MCF 10A (cell line): Measurements from ENCODE around the gene SHOX. TPM values are rescaled to one million over a fixed set of nuclear protein-coding genes. Genes with fewer than 3 reads are reported as not detected.

ENCODE experiments used
- BruUV-seq: library from RNA; stranded (reverse); fragments of 400-500 nt; replicated peaks from 2 replicates; lab custom pipeline; 2021; lab: Mats Ljungman, UMichigan
- CTCF ChIA-PET: fragments of 300-600 bp; sonication (Branson Sonifier 250); formaldehyde crosslinking; extraction: SDS; loops from one replicate; lab custom pipeline; 2021; ENCODE audit warnings: antibody characterized with exemption, inconsistent platforms; lab: Yijun Ruan, JAX
- POLR2A ChIA-PET: fragments of 300-600, 350-650 bp; sonication (Branson Sonifier 250); formaldehyde crosslinking; extraction: SDS; loops from one replicate; lab custom pipeline; 2020; ENCODE audit warnings: antibody characterized with exemption, inconsistent platforms; lab: Yijun Ruan, JAX
- DNase-seq: peaks from one replicate; pipeline ENCODE4 v3.0.0-alpha.2; 2018; ENCODE audit not compliant: unreplicated experiment
- H3K27ac Mint-ChIP-seq: one replicate; pipeline ENCODE4 v1.8.0; 2022; ENCODE audit warnings: mild to moderate bottlenecking, low read depth, mixed read lengths; ENCODE audit not compliant: unreplicated experiment
- H3K27me3 Mint-ChIP-seq: one replicate; pipeline ENCODE4 v1.8.0; 2022; ENCODE audit warnings: mixed read lengths; ENCODE audit not compliant: insufficient read depth, unreplicated experiment
- H3K36me3 Mint-ChIP-seq: one replicate; pipeline ENCODE4 v1.8.0; 2022; ENCODE audit warnings: mild to moderate bottlenecking, moderate library complexity, mixed read lengths; ENCODE audit not compliant: insufficient read depth, unreplicated experiment
- H3K4me1 Mint-ChIP-seq: one replicate; pipeline ENCODE4 v1.8.0; 2022; ENCODE audit warnings: mixed read lengths; ENCODE audit not compliant: insufficient read depth, unreplicated experiment
- H3K4me3 Mint-ChIP-seq: one replicate; pipeline ENCODE4 v1.8.0; 2022; ENCODE audit warnings: mild to moderate bottlenecking, moderate library complexity, mixed read lengths; ENCODE audit not compliant: unreplicated experiment
- H3K9me3 Mint-ChIP-seq: one replicate; pipeline ENCODE4 v1.8.0; 2022; ENCODE audit warnings: mixed read lengths; ENCODE audit not compliant: unreplicated experiment
- CTCF ChIP-seq: fragments of 200-600 bp; IDR thresholded peaks from one replicate; pipeline ENCODE4 v1.8.0; 2022; ENCODE audit warnings: antibody characterized with exemption, mild to moderate bottlenecking; ENCODE audit not compliant: unreplicated experiment
- intact Hi-C: fragments of 100-400 bp; cut with micrococcal nuclease; formaldehyde crosslinking; loops from 2 replicates; pipeline ENCODE4 v1.14.1; 2022
- total RNA-seq: library from RNA; stranded (reverse); gene quantifications from 2 replicates; pipeline ENCODE4 v1.2.3, GENCODE V29; 2022

Gene SHOX
- total RNA-seq, 1 experiment from 2014 or later = not detected

- ChIA-PET CTCF (no interaction called here), POLR2A (no interaction called here)
- Mint-ChIP-seq H3K4me1 (no peaks in the 10 kb centered on the region), H3K4me3 (no peak overlapping the region), H3K36me3 (no peaks in the 10 kb centered on the region), H3K27me3 (no peaks in the 10 kb centered on the region), H3K27ac (no peak overlapping the region), H3K9me3 (no peaks in the 10 kb centered on the region)
- no peak for TF ChIP-seq CTCF
- no peak for DNase-seq
- intact Hi-C loops = no loop called here
- no TSS peak for BruUV-seq
Measured at GRCh38 chrX:644304-645281, 14.0 kb downstream of the SHOX start.

DNA sequence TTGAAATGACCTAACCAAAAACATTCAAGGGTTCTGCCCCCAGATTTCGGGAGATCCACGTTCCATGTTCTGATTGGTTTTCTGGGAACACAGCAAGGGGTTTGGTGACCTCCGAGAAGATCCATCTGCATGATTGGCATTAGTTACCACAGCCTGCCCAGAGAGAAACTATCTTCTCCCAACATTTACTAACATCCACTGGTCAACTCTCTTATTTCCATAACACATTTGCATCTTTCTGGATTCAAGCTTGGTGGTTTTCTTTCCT lies 15.6 kb downstream of the SHOX start:
- no TSS peak for BruUV-seq
- no peak overlapping the region for H3K4me3 Mint-ChIP-seq
- no peaks in the 10 kb centered on the region for H3K27me3 Mint-ChIP-seq
- H3K9me3 Mint-ChIP-seq = no peaks in the 10 kb centered on the region
- TF ChIP-seq CTCF = no peak
- no peak overlapping the region for H3K27ac Mint-ChIP-seq
- CTCF ChIA-PET = no interaction called here
- no peaks in the 10 kb centered on the region for H3K36me3 Mint-ChIP-seq
- no peaks in the 10 kb centered on the region for H3K4me1 Mint-ChIP-seq
- intact Hi-C loops = no loop called here
- POLR2A ChIA-PET = no interaction called here
- no peak for DNase-seq

DNA sequence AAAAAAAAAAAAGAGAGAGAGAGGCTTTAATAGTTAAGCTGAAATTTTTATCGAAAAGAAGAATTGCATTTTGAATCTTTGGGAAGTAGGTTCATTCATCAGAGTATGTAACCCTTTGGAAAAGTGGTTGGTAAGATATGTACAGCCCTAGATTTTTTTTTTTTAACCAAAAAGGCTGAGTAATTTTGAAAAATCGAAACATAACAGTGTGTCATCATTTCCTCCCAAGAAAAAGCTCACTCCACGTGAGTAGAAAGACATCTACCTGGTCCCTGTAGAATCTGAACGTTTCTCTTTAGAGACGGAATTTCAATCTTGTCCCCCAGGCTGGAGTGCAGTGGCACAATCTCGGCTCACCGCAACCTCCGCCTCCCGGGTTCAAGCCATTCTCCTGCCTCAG lies 16.2 kb downstream of the SHOX start:
- no peak for TF ChIP-seq CTCF
- no TSS peak for BruUV-seq
- H3K27me3 Mint-ChIP-seq = no peaks in the 10 kb centered on the region
- H3K4me3 Mint-ChIP-seq = no peak overlapping the region
- no peaks in the 10 kb centered on the region for H3K36me3 Mint-ChIP-seq
- DNase-seq = no peak
- H3K9me3 Mint-ChIP-seq = no peaks in the 10 kb centered on the region
- no peaks in the 10 kb centered on the region for H3K4me1 Mint-ChIP-seq
- CTCF ChIA-PET = no interaction called here
- no peak overlapping the region for H3K27ac Mint-ChIP-seq
- intact Hi-C loops = no loop called here
- POLR2A ChIA-PET = no interaction called here

GRCh38 chrX:649166-649565 lies 18.6 kb downstream of the SHOX start:
- Mint-ChIP-seq H3K36me3 (no peaks in the 10 kb centered on the region), H3K4me1 (no peaks in the 10 kb centered on the region), H3K9me3 (no peaks in the 10 kb centered on the region), H3K27me3 (no peaks in the 10 kb centered on the region), H3K4me3 (no peak overlapping the region), H3K27ac (no peak overlapping the region)
- CTCF ChIA-PET = no interaction called here
- POLR2A ChIA-PET = no interaction called here
- no peak for TF ChIP-seq CTCF
- intact Hi-C loops = no loop called here
- no TSS peak for BruUV-seq
- DNase-seq = no peak
